WTC11 (cell line): Measurements from ENCODE around the gene GALNTL6.

Experiments
- ATF3 ChIP-seq: sonication (generic); formaldehyde crosslinking; conservative IDR thresholded peaks from 2 replicates; pipeline ENCODE4 v1.8.1; 2022; ENCODE audit warnings: mild to moderate bottlenecking, missing genetic modification reagents
- CTCF ChIP-seq: fragments of 200-600 bp; IDR thresholded peaks from 2 replicates; pipeline ENCODE4 v1.8.0; 2022; ENCODE audit warnings: antibody characterized with exemption
- E2F4 ChIP-seq: sonication (generic); formaldehyde crosslinking; IDR thresholded peaks from 2 replicates; pipeline ENCODE4 v1.8.1; 2022; ENCODE audit warnings: low read depth, mild to moderate bottlenecking, moderate library complexity, missing genetic modification reagents, borderline replicate concordance
- FOXJ3 ChIP-seq: sonication (generic); formaldehyde crosslinking; IDR thresholded peaks from 2 replicates; pipeline ENCODE4 v1.9.0; 2021; ENCODE audit warnings: missing genetic modification reagents, mild to moderate bottlenecking, borderline replicate concordance
- JUN ChIP-seq: sonication (generic); formaldehyde crosslinking; IDR thresholded peaks from 2 replicates; pipeline ENCODE4 v1.8.0; 2023; ENCODE audit warnings: mild to moderate bottlenecking, missing genetic modification reagents
- PRRX2 ChIP-seq: fragments of 250-450 bp; sonication (Bioruptor Pico); IDR thresholded peaks from 2 replicates; pipeline ENCODE4 v1.8.0; 2021; ENCODE audit warnings: mild to moderate bottlenecking
- RELA ChIP-seq: sonication (generic); formaldehyde crosslinking; IDR thresholded peaks from 2 replicates; pipeline ENCODE4 v1.8.1; 2022; ENCODE audit warnings: missing genetic modification reagents, mild to moderate bottlenecking, borderline replicate concordance
- SMAD3 ChIP-seq: sonication (generic); formaldehyde crosslinking; IDR thresholded peaks from 2 replicates; pipeline ENCODE4 v1.8.0; 2022; ENCODE audit warnings: missing genetic modification reagents, mild to moderate bottlenecking, borderline replicate concordance
- SMAD4 ChIP-seq: sonication (generic); formaldehyde crosslinking; IDR thresholded peaks from 2 replicates; pipeline ENCODE4 v1.8.0; 2022; ENCODE audit warnings: mild to moderate bottlenecking, missing genetic modification reagents

- TF ChIP-seq SMAD3 (CRISPR knock-in tag) (no peak), CTCF (no peak), JUN (CRISPR knock-in tag) (no peak), E2F4 (no peak), SMAD4 (CRISPR knock-in tag) (no peak), ATF3 (CRISPR knock-in tag) (no peak), FOXJ3 (CRISPR knock-in tag) (no peak), PRRX2 (CRISPR knock-in tag) (no peak), RELA (no peak)
Observed at GRCh38 chr4:172706000-172706399, 892.8 kb downstream of the GALNTL6 start.
